Measurements from ENCODE around the gene PLAC8.
A peak's percentile ranks its signal among the peaks of the same experiment; 100 is the strongest.
"Not testable (repeated sequence)": the region's sequence is repeated elsewhere in the genome, so short reads cannot be mapped to it uniquely, and the experiment has no call there.

Gene PLAC8

DNA sequence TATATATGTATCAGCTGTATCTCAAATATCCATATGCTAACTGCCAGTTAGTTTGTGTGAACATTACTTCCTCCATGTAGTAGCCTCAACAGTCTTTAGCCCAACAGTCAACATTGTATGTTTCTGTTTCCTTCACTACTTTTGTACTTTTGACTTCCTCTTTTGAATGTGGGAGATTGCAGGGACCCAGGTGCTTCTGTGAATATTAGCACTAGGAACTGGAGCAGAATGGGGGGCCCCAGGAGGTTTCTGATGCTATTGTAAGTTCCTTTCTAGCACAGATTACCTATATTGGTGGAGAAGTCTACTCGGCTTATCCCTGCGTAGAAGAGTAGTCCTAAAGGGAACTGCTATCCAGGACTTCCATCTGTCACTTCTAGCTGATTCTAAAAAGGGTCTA is 2.3 kb downstream of the PLAC8 start:
- DNase-seq = no peak

DNA sequence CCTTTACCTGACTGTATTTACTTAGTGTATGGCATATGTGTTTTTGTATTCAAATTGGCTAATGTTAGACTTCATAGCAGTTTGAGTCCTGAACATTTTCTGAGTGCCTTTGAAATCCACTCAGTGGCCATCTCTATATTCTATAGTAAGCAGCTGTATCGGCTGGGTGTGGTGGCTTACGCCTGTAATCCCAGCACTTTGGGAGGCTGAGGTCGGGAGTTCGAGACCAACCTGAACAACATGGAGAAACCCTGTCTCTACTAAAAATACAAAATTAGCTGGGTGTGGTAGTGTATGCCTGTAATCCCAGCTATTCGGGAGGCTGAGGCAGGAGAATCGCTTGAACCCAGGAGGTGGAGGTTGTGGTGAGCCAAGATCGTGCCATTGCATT is 2.8 kb downstream of the PLAC8 start:
- DNase-seq = peak; percentile 19

DNA sequence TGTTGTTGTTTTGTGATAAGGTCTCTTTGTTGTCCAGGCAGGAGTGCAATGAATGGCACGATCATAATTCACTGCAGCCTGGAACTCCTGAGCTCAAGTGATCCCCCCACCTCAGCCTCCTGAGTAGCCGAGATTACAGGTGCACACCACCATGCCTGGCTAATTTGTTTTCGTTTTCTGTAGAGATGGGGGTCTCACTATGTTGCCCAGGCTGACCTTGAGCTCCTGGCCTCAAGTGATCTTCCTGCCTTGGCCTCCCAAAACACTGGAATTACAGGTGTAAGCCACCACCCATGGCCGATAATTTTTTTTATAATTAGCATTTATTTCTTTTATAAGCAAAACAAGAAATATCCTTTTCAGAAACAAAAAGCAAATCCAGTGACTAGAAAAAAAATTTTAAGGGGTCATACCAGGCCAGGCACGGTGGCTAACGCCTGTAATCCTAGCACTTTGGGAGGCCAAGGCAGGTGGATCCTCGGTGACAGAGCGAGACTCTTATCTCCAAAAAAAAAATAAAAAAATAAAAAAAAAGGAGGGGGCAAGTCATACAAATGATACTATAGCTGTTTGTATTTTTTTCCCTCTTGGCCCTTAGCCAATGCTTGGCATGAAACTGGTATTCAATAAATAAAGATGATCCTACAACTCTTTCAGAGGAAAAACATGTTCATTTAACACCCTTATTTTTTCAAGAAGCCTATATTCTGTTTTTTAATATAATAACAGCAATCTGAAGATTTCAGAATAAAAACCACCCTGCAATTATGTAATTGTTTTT is 3.4 kb downstream of the PLAC8 start:
- DNase-seq = peak; percentile 12

GRCh38 chr4:83110223-83110945 is 4.1 kb downstream of the PLAC8 start:
- peak; percentile 92 for DNase-seq

- peak; percentile 58 for DNase-seq
Measured at GRCh38 chr4:83109480-83110222, 4.9 kb downstream of the PLAC8 start.

DNA sequence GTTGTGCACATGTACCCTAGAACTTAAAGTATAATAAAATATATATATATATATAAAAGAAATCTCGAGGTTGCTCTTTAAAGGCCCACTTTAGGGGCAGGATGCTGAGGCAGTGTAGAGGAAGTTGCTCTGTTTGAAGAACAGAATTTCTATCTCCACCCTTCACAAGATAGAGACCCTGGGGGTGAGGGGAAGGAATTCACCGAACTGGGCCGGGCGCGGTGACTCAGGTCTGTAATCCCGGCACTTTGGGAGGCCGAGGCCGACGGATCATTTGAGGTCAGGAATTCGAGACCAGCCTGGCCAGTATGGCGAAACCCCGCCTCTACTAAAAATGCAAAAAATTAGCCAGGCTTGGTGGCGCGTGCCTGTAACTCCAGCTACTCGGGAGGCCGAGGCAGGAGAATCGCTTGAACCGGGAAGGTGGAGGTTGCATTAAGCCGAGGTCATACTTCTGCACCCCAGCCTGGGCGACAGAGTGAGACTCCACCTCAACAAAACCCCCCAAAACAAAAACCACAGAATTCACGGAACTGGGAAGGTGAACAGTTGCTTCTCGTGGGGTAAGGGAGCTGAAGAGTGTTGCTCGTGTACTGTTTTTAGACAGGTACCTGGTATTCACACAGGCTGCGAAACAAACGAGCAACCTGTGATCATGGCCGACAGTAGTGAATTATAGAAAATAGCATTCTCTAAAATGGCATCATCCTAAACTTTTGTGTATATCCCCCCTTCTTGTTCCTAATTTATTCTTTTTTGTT is 6.2 kb downstream of the PLAC8 start:
- DNase-seq = peak; percentile 29

- peak; percentile 59 for DNase-seq
Measured at GRCh38 chr4:83107631-83108030, 6.9 kb downstream of the PLAC8 start.

DNA sequence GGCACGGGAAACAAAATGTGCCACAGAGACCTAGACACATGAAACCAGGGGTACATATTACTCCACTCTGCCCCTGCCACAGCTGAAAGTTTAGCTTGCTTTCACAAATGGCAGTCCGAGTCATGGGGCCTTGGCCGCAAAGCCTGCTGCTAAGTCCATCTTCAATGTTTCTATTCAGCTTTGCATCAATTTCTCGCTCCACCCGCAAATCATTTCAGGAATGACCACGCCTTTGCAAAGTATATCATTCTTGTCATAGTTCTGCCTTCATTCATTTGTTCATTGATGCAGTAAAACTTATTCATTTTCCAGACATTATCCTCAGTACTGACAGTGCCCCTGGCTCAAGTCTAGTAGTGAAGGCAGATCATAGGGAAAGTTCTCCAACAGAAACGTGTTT is 9.5 kb downstream of the PLAC8 start:
- no peak for DNase-seq

- no peak for DNase-seq
Measured at GRCh38 chr4:83096397-83096796, 18.1 kb downstream of the PLAC8 start.

DNA sequence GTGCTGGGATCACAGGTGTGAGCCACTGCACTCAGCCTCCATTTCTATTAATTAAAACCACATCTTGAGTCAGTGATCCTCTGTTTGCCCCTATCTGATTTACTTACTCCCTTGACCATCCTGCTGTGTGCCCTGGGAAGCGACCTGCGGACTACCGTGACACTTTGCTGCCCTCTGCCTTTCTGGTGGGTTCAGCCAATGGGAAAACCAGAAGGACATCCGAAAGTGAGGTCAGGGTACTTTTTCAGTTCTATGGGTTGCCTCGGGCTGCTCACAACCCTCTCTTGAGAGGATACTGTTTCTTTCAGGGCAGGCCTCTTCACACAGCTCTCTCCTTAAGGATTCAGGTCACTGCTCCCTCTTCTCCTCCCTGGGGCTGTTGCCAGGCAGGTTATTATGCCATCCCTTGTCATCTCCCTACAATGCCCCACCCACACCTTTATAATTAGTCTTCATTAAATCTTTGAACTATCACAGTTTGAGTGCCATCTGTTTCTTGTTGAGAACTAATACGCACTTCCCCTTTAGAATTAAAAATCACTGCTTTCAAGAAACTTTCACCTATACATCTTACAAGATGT is 21.4 kb downstream of the PLAC8 start:
- DNase-seq = no peak

GRCh38 chr4:83089410-83090157 is 24.9 kb downstream of the PLAC8 start:
- no peak for DNase-seq

- not testable (repeated sequence) for DNase-seq
Measured at GRCh38 chr4:83084956-83085355, 29.6 kb downstream of the PLAC8 start.

DNA sequence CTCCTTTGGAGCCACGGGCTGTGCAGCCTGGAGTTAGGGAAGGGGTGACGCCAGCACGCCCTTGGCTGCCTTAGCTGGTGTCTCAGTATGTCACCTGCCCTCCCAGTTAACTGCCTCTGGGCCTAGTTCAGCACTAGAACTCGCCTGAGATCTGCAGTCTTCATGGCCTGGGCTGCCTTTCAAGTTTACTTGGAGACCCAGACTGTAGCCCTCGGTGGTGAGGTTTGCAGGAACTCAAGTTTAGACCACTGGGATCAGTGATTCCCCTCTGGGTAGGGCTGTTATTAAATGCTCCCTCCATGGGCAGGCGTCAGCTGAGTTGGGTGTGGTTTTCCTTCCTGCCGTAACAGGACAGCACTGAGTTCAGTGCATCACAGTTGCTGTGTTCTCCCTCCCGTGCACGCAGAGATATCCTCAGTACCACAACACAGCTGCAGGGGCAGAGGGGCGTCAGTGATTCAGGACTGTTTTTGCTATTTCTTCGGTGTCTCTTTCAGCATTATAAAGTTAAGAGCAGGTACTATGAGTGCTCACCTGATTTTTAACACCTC is 30.5 kb downstream of the PLAC8 start:
- DNase-seq = peak; percentile 50

- no peak for DNase-seq
Measured at GRCh38 chr4:83082777-83083176, 31.8 kb downstream of the PLAC8 start.

- no peak for DNase-seq
Measured at GRCh38 chr4:83080561-83080960, 34.0 kb downstream of the PLAC8 start.

GRCh38 chr4:83075311-83076095 is 39.0 kb downstream of the PLAC8 start:
- DNase-seq = no peak

GRCh38 chr4:83074783-83075182 is 39.7 kb downstream of the PLAC8 start:
- peak; percentile 22 for DNase-seq

- DNase-seq = peak; percentile 34
Measured at GRCh38 chr4:83074086-83074704, 40.3 kb downstream of the PLAC8 start.

DNA sequence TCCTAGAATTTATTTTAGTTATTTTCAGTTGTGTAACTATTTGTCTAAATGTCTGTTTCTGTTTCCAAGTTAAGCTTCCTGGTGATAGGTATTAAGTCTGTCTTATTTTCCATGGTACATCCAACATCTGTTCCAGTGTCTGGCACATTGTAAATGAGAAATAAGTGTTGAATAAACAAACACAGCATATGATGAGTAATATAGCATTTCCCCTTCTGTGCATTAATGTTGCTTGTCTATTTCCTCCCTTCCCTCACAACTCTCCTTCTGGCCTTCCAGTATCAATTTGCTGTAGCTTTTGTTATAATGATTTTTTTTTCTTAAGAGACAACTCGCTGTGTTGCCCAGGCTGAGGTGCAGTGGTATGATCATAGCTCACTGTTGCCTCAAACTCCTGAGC is 43.4 kb downstream of the PLAC8 start:
- DNase-seq = no peak

GRCh38 chr4:83067058-83067639 is 47.4 kb downstream of the PLAC8 start:
- DNase-seq = no peak
